Panc1 (cell line): ENCODE data around the gene RAB11FIP3. TPM values are rescaled to one million over a fixed set of nuclear protein-coding genes. Genes with fewer than 3 reads are reported as not detected.
"Not testable (repeated sequence)": the region's sequence is repeated elsewhere in the genome, so short reads cannot be mapped to it uniquely, and the experiment has no call there.

Experiments used
- ATAC-seq: fragments of 200-7000 bp; cut with Tn5 transposase; 2 replicates; pipeline ENCODE4 v1.9.1; 2020; ENCODE audit warnings: mild to moderate bottlenecking, moderate library complexity
- BruUV-seq: library from RNA; stranded (reverse); fragments of 400-500 nt; replicated peaks from 2 replicates; lab custom pipeline; 2021; lab: Mats Ljungman, UMichigan
- CTCF ChIA-PET: fragments of 300-600 bp; sonication (Branson Sonifier 250); formaldehyde crosslinking; loops from one replicate; lab custom pipeline; 2022; ENCODE audit warnings: antibody characterized with exemption; lab: Charles Lee
- POLR2A ChIA-PET: fragments of 300-600 bp; sonication (Branson Sonifier 250); formaldehyde crosslinking; loops from one replicate; lab custom pipeline; 2022; ENCODE audit warnings: antibody characterized with exemption; lab: Charles Lee
- DNase-seq: peaks from one replicate; pipeline ENCODE4 v3.0.0-alpha.2; 2010; ENCODE audit warnings: low read depth, low spot score
- H3K27ac ChIP-seq: 2 replicates; pipeline ENCODE4 v1.5.1; 2011; ENCODE audit warnings: mild to moderate bottlenecking, low read length, inconsistent platforms
- H3K27me3 ChIP-seq: fragments of 200-500 bp; sonication (Bioruptor generic); 2 replicates; pipeline ENCODE4 v1.6.0; 2014; ENCODE audit warnings: low read length, inconsistent platforms; ENCODE audit not compliant: control insufficient read depth, insufficient read depth
- H3K36me3 ChIP-seq: fragments of 200-500 bp; sonication (Bioruptor generic); 2 replicates; pipeline ENCODE4 v1.5.1; 2014; ENCODE audit warnings: inconsistent platforms, mild to moderate bottlenecking, low read length, moderate library complexity; ENCODE audit not compliant: control insufficient read depth, insufficient read depth
- H3K4me1 ChIP-seq: 2 replicates; pipeline ENCODE4 v1.5.1; 2011; ENCODE audit warnings: inconsistent platforms, mild to moderate bottlenecking, low read length, moderate library complexity; ENCODE audit not compliant: control insufficient read depth, insufficient read depth
- H3K4me3 ChIP-seq, 2 experiments: 2 replicates each; pipeline ENCODE4 v1.5.1; 2011 to 2012; ENCODE audit warnings: low read depth in 2 of 2, low read length in 2 of 2, mild to moderate bottlenecking in 2 of 2, inconsistent platforms in 1 of 2, moderate library complexity in 1 of 2
- H3K9me3 ChIP-seq: fragments of 200-500 bp; sonication (Bioruptor generic); 2 replicates; pipeline ENCODE4 v1.5.1; 2014; ENCODE audit warnings: low read depth, mild to moderate bottlenecking, inconsistent platforms, low read length, moderate library complexity; ENCODE audit not compliant: control insufficient read depth, insufficient read depth
- POLR2AphosphoS5 ChIP-seq: IDR thresholded peaks from 2 replicates; pipeline ENCODE4 v1.6.1; 2012; ENCODE audit warnings: mild to moderate bottlenecking, low read depth, low read length, moderate library complexity
- SIN3A ChIP-seq: IDR thresholded peaks from 2 replicates; pipeline ENCODE4 v1.6.1; 2012; ENCODE audit warnings: low read depth, mild to moderate bottlenecking, low read length, moderate library complexity, borderline replicate concordance; ENCODE audit not compliant: insufficient read depth
- TCF7L2 ChIP-seq: IDR thresholded peaks from 2 replicates; pipeline ENCODE4 v1.6.1; 2011; ENCODE audit warnings: mild to moderate bottlenecking, low read depth, low read length, inconsistent platforms
- in situ Hi-C: cut with HindIII; loops from 2 replicates; pipeline ENCODE4 v1.10.0; 2016; ENCODE audit warnings: low sequenced_read_pairs, low pct_unique_long_range_greater_than_20kb
- intact Hi-C: fragments of 100-400 bp; cut with micrococcal nuclease; formaldehyde crosslinking; loops from one replicate; pipeline ENCODE4 v1.10.0; 2022; ENCODE audit not compliant: unreplicated experiment
- total RNA-seq: library from RNA; stranded (reverse); gene quantifications from one replicate; pipeline ENCODE4 v1.2.1, GENCODE V29; 2021; ENCODE audit not compliant: unreplicated experiment
- TF ChIP-seq, protein P1 (sequence below): fragments of 450-650 bp; IDR thresholded peaks from 2 replicates; pipeline ENCODE4 v1.5.1; 2017; ENCODE audit warnings: mild to moderate bottlenecking
- TF ChIP-seq, protein P2 (sequence below), 2 experiments: IDR thresholded peaks; 2 replicates each; pipeline ENCODE4 v1.6.1; 2011 to 2012; ENCODE audit warnings: low read depth in 2 of 2, control low read depth in 1 of 2, low read length in 1 of 2, mild to moderate bottlenecking in 1 of 2, moderate library complexity in 1 of 2; ENCODE audit not compliant: insufficient read depth in 1 of 2

The RAB11FIP3 gene
- total RNA-seq, 1 experiment from 2014 or later = 57.3 TPM

DNA sequence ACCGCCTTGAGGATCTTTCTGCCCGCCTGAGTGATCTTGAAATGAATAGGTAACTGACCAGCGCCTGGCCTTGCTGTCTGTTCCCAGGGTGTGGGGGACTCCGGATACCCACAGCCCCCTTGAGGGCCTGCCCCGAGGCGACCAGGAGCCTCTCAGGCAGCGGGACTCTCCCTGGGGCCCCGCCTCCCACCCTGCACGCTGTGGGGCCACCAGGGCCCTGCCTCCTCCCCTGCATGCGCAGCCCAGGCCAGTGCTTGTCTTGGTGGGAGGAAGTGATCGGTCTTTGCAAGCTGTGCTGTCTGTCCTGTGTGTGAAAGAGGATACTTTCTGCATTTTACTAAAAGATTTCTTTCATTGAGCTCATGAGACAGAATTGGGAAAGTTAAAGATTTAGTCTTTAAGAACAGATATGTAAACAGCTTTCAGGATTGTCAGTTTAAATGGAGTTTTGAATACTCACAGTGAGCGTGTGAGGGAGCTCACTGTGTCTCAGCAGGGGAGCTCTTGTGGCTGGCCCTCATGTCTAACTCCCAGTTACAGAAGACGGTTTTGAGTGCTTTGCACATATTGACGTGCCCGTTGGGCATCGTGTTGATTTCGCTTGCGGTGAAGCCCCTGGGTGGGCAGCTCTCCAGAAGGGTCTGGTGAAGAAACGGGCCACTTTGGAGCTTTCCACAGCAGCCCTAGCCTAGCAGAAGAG is 65.9 kb downstream of the RAB11FIP3 start:
- Histone ChIP-seq H3K4me1 (no peaks in the 10 kb centered on the region), H3K27ac (no peak overlapping the region), H3K27me3 (no peaks in the 10 kb centered on the region), H3K4me3 (no peak overlapping the region), H3K9me3 (no peaks in the 10 kb centered on the region), H3K36me3 (no peaks in the 10 kb centered on the region)
- ATAC-seq (no peak), DNase-seq (no peak)
- in situ Hi-C loops = no loop called here
- intact Hi-C loops = no loop called here
- CTCF ChIA-PET = no interaction called here
- TF ChIP-seq, protein P1, sequence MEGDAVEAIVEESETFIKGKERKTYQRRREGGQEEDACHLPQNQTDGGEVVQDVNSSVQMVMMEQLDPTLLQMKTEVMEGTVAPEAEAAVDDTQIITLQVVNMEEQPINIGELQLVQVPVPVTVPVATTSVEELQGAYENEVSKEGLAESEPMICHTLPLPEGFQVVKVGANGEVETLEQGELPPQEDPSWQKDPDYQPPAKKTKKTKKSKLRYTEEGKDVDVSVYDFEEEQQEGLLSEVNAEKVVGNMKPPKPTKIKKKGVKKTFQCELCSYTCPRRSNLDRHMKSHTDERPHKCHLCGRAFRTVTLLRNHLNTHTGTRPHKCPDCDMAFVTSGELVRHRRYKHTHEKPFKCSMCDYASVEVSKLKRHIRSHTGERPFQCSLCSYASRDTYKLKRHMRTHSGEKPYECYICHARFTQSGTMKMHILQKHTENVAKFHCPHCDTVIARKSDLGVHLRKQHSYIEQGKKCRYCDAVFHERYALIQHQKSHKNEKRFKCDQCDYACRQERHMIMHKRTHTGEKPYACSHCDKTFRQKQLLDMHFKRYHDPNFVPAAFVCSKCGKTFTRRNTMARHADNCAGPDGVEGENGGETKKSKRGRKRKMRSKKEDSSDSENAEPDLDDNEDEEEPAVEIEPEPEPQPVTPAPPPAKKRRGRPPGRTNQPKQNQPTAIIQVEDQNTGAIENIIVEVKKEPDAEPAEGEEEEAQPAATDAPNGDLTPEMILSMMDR = no peak
- TF ChIP-seq, protein P2, sequence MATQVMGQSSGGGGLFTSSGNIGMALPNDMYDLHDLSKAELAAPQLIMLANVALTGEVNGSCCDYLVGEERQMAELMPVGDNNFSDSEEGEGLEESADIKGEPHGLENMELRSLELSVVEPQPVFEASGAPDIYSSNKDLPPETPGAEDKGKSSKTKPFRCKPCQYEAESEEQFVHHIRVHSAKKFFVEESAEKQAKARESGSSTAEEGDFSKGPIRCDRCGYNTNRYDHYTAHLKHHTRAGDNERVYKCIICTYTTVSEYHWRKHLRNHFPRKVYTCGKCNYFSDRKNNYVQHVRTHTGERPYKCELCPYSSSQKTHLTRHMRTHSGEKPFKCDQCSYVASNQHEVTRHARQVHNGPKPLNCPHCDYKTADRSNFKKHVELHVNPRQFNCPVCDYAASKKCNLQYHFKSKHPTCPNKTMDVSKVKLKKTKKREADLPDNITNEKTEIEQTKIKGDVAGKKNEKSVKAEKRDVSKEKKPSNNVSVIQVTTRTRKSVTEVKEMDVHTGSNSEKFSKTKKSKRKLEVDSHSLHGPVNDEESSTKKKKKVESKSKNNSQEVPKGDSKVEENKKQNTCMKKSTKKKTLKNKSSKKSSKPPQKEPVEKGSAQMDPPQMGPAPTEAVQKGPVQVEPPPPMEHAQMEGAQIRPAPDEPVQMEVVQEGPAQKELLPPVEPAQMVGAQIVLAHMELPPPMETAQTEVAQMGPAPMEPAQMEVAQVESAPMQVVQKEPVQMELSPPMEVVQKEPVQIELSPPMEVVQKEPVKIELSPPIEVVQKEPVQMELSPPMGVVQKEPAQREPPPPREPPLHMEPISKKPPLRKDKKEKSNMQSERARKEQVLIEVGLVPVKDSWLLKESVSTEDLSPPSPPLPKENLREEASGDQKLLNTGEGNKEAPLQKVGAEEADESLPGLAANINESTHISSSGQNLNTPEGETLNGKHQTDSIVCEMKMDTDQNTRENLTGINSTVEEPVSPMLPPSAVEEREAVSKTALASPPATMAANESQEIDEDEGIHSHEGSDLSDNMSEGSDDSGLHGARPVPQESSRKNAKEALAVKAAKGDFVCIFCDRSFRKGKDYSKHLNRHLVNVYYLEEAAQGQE (IDR thresholded peaks at IDR 0.05; ENCODE audit: insufficient read depth in 1 of 2, low read depth in 2 of 2, low read length in 1 of 2) = no peak
- TF ChIP-seq POLR2AphosphoS5 = no peak
- TF ChIP-seq TCF7L2 = no peak
- no peak for TF ChIP-seq SIN3A
- POLR2A ChIA-PET = no interaction called here
- BruUV-seq = no TSS peak

DNA sequence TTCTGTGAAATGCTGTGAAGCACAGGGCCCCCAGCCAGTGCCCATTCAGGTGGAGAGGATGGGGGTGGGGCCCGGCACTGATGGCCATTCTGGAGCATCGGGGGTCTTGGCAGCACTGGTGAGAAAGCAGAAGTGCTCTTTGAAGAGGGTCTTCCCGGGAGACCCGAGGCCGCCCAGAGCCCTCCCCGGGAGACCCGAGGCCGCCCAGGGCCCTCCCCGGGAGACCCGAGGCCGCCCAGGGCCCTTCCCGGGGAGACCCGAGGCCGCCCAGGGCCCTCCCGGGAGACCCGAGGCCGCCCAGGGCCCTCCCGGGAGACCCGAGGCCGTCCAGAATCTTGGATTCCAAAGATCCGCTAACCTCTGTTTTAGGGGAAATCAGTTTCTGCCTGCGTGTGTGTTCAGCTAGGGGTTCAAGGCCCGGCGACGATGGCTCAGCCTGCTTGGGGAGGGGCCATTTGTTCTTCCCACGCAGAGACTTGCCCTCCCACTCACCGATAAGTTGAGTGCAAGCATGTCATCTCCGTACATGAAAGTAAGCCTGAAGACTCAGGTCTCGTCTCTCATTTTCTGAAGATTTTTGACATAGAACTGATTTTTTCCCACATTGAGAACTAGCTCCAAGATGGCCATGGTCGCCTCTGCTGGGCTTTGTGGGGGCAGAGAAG is 66.9 kb downstream of the RAB11FIP3 start:
- H3K9me3 ChIP-seq = no peaks in the 10 kb centered on the region
- TF ChIP-seq POLR2AphosphoS5 = no peak
- TF ChIP-seq TCF7L2 = no peak
- TF ChIP-seq, protein P2 (IDR thresholded peaks at IDR 0.05; ENCODE audit: insufficient read depth in 1 of 2, low read depth in 2 of 2, low read length in 1 of 2) = no peak
- TF ChIP-seq SIN3A = no peak
- TF ChIP-seq, protein P1 = no peak
- DNase-seq = no peak
- CTCF ChIA-PET = no interaction called here
- no peak; the same call in 1 of the 2 replicates for ATAC-seq
- H3K36me3 ChIP-seq = no peaks in the 10 kb centered on the region
- H3K27ac ChIP-seq = no peak overlapping the region
- H3K4me1 ChIP-seq = no peaks in the 10 kb centered on the region
- POLR2A ChIA-PET = no interaction called here
- intact Hi-C loops (no loop called here), in situ Hi-C loops (no loop called here)
- H3K27me3 ChIP-seq = no peaks in the 10 kb centered on the region
- no TSS peak for BruUV-seq
- H3K4me3 ChIP-seq = no peak overlapping the region

DNA sequence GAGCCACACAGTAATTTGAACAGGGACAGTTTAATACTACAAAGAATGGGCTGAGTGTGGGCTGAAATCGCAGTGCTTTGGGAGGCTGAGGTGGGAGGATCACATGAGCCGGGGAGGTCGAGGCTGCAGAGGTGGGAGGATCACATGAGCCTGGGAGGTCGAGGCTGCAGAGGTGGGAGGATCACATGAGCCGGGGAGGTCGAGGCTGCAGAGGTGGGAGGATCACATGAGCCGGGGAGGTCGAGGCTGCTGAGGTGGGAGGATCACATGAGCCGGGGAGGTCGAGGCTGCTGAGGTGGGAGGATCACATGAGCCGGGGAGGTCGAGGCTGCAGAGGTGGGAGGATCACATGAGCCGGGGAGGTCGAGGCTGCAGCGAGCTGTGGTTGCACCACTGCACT is 69.2 kb downstream of the RAB11FIP3 start:
- H3K4me1 ChIP-seq, H3K4me3 ChIP-seq, POLR2A ChIA-PET, ATAC-seq, BruUV-seq, H3K27me3 ChIP-seq, H3K36me3 ChIP-seq, H3K9me3 ChIP-seq, in situ Hi-C loops, DNase-seq, H3K27ac ChIP-seq: not testable (repeated sequence)
- CTCF ChIA-PET = interaction anchor here (0.8 kb wide), 1 partner anchor 103 kb away, joined by 4 read pairs; no protein-coding TSS in a partner anchor
- intact Hi-C loops = loop anchor here (5.0 kb wide), 1 partner anchor 102 kb away; no protein-coding TSS in a partner anchor
